DND-41 (cell line): Measurements from ENCODE around the gene RALGDS.

Source experiments
- ATAC-seq: fragments of 200-7000 bp; cut with Tn5 transposase; 3 replicates; pipeline ENCODE4 v1.9.1; 2021; ENCODE audit warnings: low read depth; ENCODE audit not compliant: insufficient read depth
- DNase-seq: peaks from one replicate; pipeline ENCODE4 v3.0.0-alpha.2; 2020
- H2AFZ ChIP-seq: 2 replicates; pipeline ENCODE4 v1.6.0; 2012; ENCODE audit warnings: low read depth, low read length
- H3K27ac ChIP-seq: 2 replicates; pipeline ENCODE4 v1.5.1; 2012; ENCODE audit warnings: low read length, inconsistent platforms
- H3K27me3 ChIP-seq: fragments of 200-600 bp; sonication (generic); 2 replicates; pipeline ENCODE4 v1.6.0; 2012; ENCODE audit warnings: low read length, mild to moderate bottlenecking, inconsistent platforms; ENCODE audit not compliant: insufficient read depth, poor library complexity
- H3K36me3 ChIP-seq: 2 replicates; pipeline ENCODE4 v1.5.1; 2012; ENCODE audit warnings: low read length, inconsistent platforms; ENCODE audit not compliant: insufficient read depth
- H3K4me1 ChIP-seq: 2 replicates; pipeline ENCODE4 v1.5.1; 2012; ENCODE audit warnings: mild to moderate bottlenecking, low read length; ENCODE audit not compliant: insufficient read depth
- H3K4me2 ChIP-seq: 2 replicates; pipeline ENCODE4 v1.6.0; 2012; ENCODE audit warnings: mild to moderate bottlenecking, moderate library complexity, low read length, inconsistent platforms; ENCODE audit not compliant: insufficient read depth
- H3K4me3 ChIP-seq, 2 experiments: fragments of 200-600 bp in 1 of 2; shearing (Covaris generic) in 1 of 2; 2 replicates each; pipeline ENCODE4 v1.5.1; 2012 to 2016; ENCODE audit warnings: inconsistent platforms in 2 of 2, low read length in 2 of 2, mild to moderate bottlenecking in 2 of 2, low read depth in 1 of 2, moderate library complexity in 1 of 2
- H3K79me2 ChIP-seq: 2 replicates; pipeline ENCODE4 v1.6.0; 2012; ENCODE audit warnings: low read length, inconsistent platforms; ENCODE audit not compliant: insufficient read depth
- H3K9ac ChIP-seq: 2 replicates; pipeline ENCODE4 v1.6.0; 2012; ENCODE audit warnings: low read depth, mild to moderate bottlenecking, inconsistent platforms, low read length, moderate library complexity
- H3K9me3 ChIP-seq: 2 replicates; pipeline ENCODE4 v1.5.1; 2012; ENCODE audit warnings: low read length, moderate library complexity, mild to moderate bottlenecking, inconsistent platforms; ENCODE audit not compliant: insufficient read depth, severe bottlenecking
- H4K20me1 ChIP-seq: 2 replicates; pipeline ENCODE4 v1.6.0; 2012; ENCODE audit warnings: low read length; ENCODE audit not compliant: insufficient read depth
- CTCF ChIP-seq: IDR thresholded peaks from 2 replicates; pipeline ENCODE4 v1.5.1; 2012; ENCODE audit warnings: borderline replicate concordance, low read length, moderate library complexity, mild to moderate bottlenecking; ENCODE audit not compliant: poor library complexity, severe bottlenecking; ENCODE audit errors: extremely low read depth
- EZH2 ChIP-seq: IDR thresholded peaks from 3 replicates; pipeline ENCODE4 v1.6.1; 2012; ENCODE audit warnings: borderline replicate concordance, low read depth, mild to moderate bottlenecking, moderate library complexity, low read length, inconsistent platforms; ENCODE audit not compliant: severe bottlenecking

Gene RALGDS

GRCh38 chr9:133162861-133163503, 41.9 kb upstream of the RALGDS start:
- ATAC-seq (no peak), DNase-seq (no peak)
- H3K9ac ChIP-seq = peak overlapping the region; percentile 43; the same call in 1 of the 2 replicates
- no peak overlapping the region for H3K27ac ChIP-seq
- peak overlapping the region; percentile 64 for H3K4me2 ChIP-seq
- H3K4me1 ChIP-seq = peaks cover 10% of the 10 kb centered on the region
- TF ChIP-seq EZH2 (no peak), CTCF (no peak)
- H3K4me3 ChIP-seq = peak overlapping the region in 1 of 2 experiments; percentile 46; a peak in 1 of 4 replicates
- no peaks in the 10 kb centered on the region for H3K27me3 ChIP-seq
- no peak overlapping the region for H2AFZ ChIP-seq
- no peaks in the 10 kb centered on the region for H3K36me3 ChIP-seq
- no peaks in the 10 kb centered on the region for H3K9me3 ChIP-seq
- no peaks in the 10 kb centered on the region for H4K20me1 ChIP-seq
- H3K79me2 ChIP-seq = no peaks in the 10 kb centered on the region

- ATAC-seq = no peak
- DNase-seq = no peak
- Histone ChIP-seq H3K27me3 (no peaks in the 10 kb centered on the region), H3K79me2 (no peaks in the 10 kb centered on the region), H4K20me1 (no peaks in the 10 kb centered on the region), H3K4me1 (peaks cover 10% of the 10 kb centered on the region), H3K27ac (no peak overlapping the region), H3K9ac (no peak overlapping the region), H3K4me2 (no peak overlapping the region), H2AFZ (no peak overlapping the region), H3K4me3 (no peak overlapping the region), H3K36me3 (no peaks in the 10 kb centered on the region), H3K9me3 (no peaks in the 10 kb centered on the region)
- no peak for TF ChIP-seq CTCF
- no peak for TF ChIP-seq EZH2
Observed at GRCh38 chr9:133161547-133161950, 40.5 kb upstream of the RALGDS start.

- Histone ChIP-seq H3K9ac (no peak overlapping the region), H3K4me1 (peaks cover 10% of the 10 kb centered on the region)
- ATAC-seq = peak; percentile 76
Observed at GRCh38 chr9:133160742-133161546, 39.9 kb upstream of the RALGDS start.

More at GRCh38 chr9:133160742-133161546, 39.9 kb upstream of the RALGDS start:
- no peak overlapping the region for H3K27ac ChIP-seq
- H3K4me3 ChIP-seq = no peak overlapping the region
- no peaks in the 10 kb centered on the region for H3K9me3 ChIP-seq
- H2AFZ ChIP-seq = no peak overlapping the region
- H3K79me2 ChIP-seq = no peaks in the 10 kb centered on the region
- no peaks in the 10 kb centered on the region for H3K36me3 ChIP-seq
- peak; percentile 43 for DNase-seq
- no peaks in the 10 kb centered on the region for H3K27me3 ChIP-seq
- TF ChIP-seq CTCF = peak; percentile 80
- no peak for TF ChIP-seq EZH2
- no peaks in the 10 kb centered on the region for H4K20me1 ChIP-seq
- no peak overlapping the region for H3K4me2 ChIP-seq
